OCI-LY7 (cell line): ENCODE measurements around the gene HOXA3. TPM values are rescaled to one million over a fixed set of nuclear protein-coding genes. Genes with fewer than 3 reads are reported as not detected.

ENCODE experiments used
- BruUV-seq: library from RNA; stranded (reverse); fragments of 400-500 nt; replicated peaks from 2 replicates; lab custom pipeline; 2021; lab: Mats Ljungman, UMichigan
- CTCF ChIA-PET: fragments of 300-600 bp; sonication (Branson Sonifier 250); formaldehyde crosslinking; loops from one replicate; lab custom pipeline; 2022; ENCODE audit warnings: antibody characterized with exemption; ENCODE audit not compliant: unreplicated experiment; lab: Charles Lee
- POLR2A ChIA-PET: fragments of 300-600 bp; sonication (Branson Sonifier 250); formaldehyde crosslinking; loops from one replicate; lab custom pipeline; 2022; ENCODE audit warnings: antibody characterized with exemption; lab: Charles Lee
- DNase-seq: peaks from one replicate; pipeline ENCODE4 v3.0.0-alpha.2; 2015; ENCODE audit warnings: low spot score
- H2AFZ ChIP-seq: fragments of 200-600 bp; sonication (generic), shearing (Covaris generic); 2 replicates; pipeline ENCODE4 v1.6.1; 2014; ENCODE audit warnings: mild to moderate bottlenecking, antibody characterized with exemption, low read length, moderate library complexity
- H3K27ac ChIP-seq: fragments of 200-600 bp; sonication (generic); 2 replicates; pipeline ENCODE4 v1.5.1; 2014; ENCODE audit warnings: mixed run types, low read depth, mild to moderate bottlenecking, moderate library complexity, low read length, inconsistent platforms; ENCODE audit not compliant: poor library complexity, severe bottlenecking
- H3K36me3 ChIP-seq: fragments of 200-600 bp; sonication (generic); 2 replicates; pipeline ENCODE4 v1.6.1; 2014; ENCODE audit warnings: mild to moderate bottlenecking, antibody characterized with exemption, low read length, moderate library complexity, mixed read lengths; ENCODE audit not compliant: insufficient read depth
- H3K4me1 ChIP-seq: fragments of 200-600 bp; sonication (generic); 2 replicates; pipeline ENCODE4 v1.5.1; 2014; ENCODE audit warnings: mild to moderate bottlenecking, low read length; ENCODE audit not compliant: insufficient read depth, poor library complexity, severe bottlenecking
- H3K4me2 ChIP-seq: fragments of 200-600 bp; sonication (generic); 2 replicates; pipeline ENCODE4 v1.6.1; 2014; ENCODE audit warnings: mild to moderate bottlenecking, low read length
- H3K4me3 ChIP-seq: fragments of 200-600 bp; sonication (generic); 2 replicates; pipeline ENCODE4 v1.5.1; 2014; ENCODE audit warnings: mild to moderate bottlenecking, low read depth, low read length; ENCODE audit not compliant: poor library complexity, severe bottlenecking
- H3K79me2 ChIP-seq: fragments of 200-600 bp; sonication (generic); 2 replicates; pipeline ENCODE4 v1.6.1; 2016; ENCODE audit warnings: low read depth, mild to moderate bottlenecking, low read length, moderate library complexity, mixed read lengths; ENCODE audit not compliant: insufficient read depth
- H3K9me2 ChIP-seq: fragments of 200-600 bp; sonication (generic); 2 replicates; pipeline ENCODE4 v1.6.1; 2016; ENCODE audit warnings: mild to moderate bottlenecking, low read length, mixed read lengths; ENCODE audit not compliant: insufficient read depth
- H3K9me3 ChIP-seq: fragments of 200-600 bp; sonication (generic); 2 replicates; pipeline ENCODE4 v1.6.1; 2014; ENCODE audit warnings: mild to moderate bottlenecking, mixed run types, low read length, mixed read lengths
- H4K20me1 ChIP-seq: fragments of 200-600 bp; sonication (generic); 2 replicates; pipeline ENCODE4 v1.6.1; 2014; ENCODE audit warnings: mild to moderate bottlenecking, antibody characterized with exemption, low read length, moderate library complexity, mixed read lengths; ENCODE audit not compliant: insufficient read depth
- CTCF ChIP-seq: fragments of 200-600 bp; sonication (generic); conservative IDR thresholded peaks from 2 replicates; pipeline ENCODE4 v1.5.1; 2014; ENCODE audit warnings: mild to moderate bottlenecking, antibody characterized with exemption, low read length, moderate library complexity, mixed read lengths
- EZH2phosphoT487 ChIP-seq: fragments of 200-600 bp; sonication (generic); IDR thresholded peaks from 2 replicates; pipeline ENCODE4 v1.6.1; 2018; ENCODE audit warnings: low read depth, borderline replicate concordance, mild to moderate bottlenecking, mixed run types, antibody characterized with exemption, low read length, moderate library complexity, mixed read lengths
- intact Hi-C: fragments of 100-400 bp; cut with micrococcal nuclease; formaldehyde crosslinking; loops from one replicate; pipeline ENCODE4 v1.10.0; 2022; ENCODE audit not compliant: unreplicated experiment
- total RNA-seq, 2 experiments: library from RNA; depleted of rRNA in 1 of 2; stranded (reverse); fragments of >200 nt in 1 of 2; shearing (Covaris generic) in 1 of 2; gene quantifications; 2 replicates each; pipeline ENCODE4 v1.2.3, GENCODE V29; 2014 to 2022

HOXA3 gene
- total RNA-seq, 2 experiments from 2014 or later: 0.41 to 2.7 TPM

- Histone ChIP-seq H3K9me2 (no peaks in the 10 kb centered on the region), H2AFZ (peak overlapping the region; percentile 95), H3K27ac (no peak overlapping the region), H3K4me1 (peaks cover 54% of the 10 kb centered on the region), H3K9me3 (no peaks in the 10 kb centered on the region), H4K20me1 (no peaks in the 10 kb centered on the region), H3K4me2 (peak overlapping the region; percentile 94), H3K36me3 (no peaks in the 10 kb centered on the region), H3K4me3 (peak overlapping the region; percentile 75), H3K79me2 (peaks cover 8% of the 10 kb centered on the region; the same call in 1 of the 2 replicates)
- POLR2A ChIA-PET: interaction anchor here (0.8 to 1.5 kb wide), 4 partner anchors 8 to 288 kb away, joined by 3 to 4 read pairs (median 4); no protein-coding TSS in a partner anchor
- TF ChIP-seq EZH2phosphoT487: no peak
- TF ChIP-seq CTCF: no peak
- CTCF ChIA-PET: no interaction called here
- TSS peak; percentile 90 for BruUV-seq
- intact Hi-C loops: loop anchor here (2.0 to 10.0 kb wide), 3 partner anchors 55 to 1257 kb away; no protein-coding TSS in a partner anchor
- no peak for DNase-seq
These were observed 947 bp downstream of the HOXA3 start for GRCh38 chr7:27151341-27151930.

GRCh38 chr7:27150568-27151340 is 1.6 kb downstream of the HOXA3 start:
- intact Hi-C loops: loop anchor here (2.0 to 10.0 kb wide), 3 partner anchors 54 to 1256 kb away; no protein-coding TSS in a partner anchor
- Histone ChIP-seq H3K9me3 (no peaks in the 10 kb centered on the region), H3K79me2 (peaks cover 8% of the 10 kb centered on the region; the same call in 1 of the 2 replicates), H3K4me1 (peaks cover 48% of the 10 kb centered on the region), H3K27ac (no peak overlapping the region), H3K36me3 (no peaks in the 10 kb centered on the region), H3K4me3 (peak overlapping the region; percentile 75), H3K4me2 (peak overlapping the region; percentile 94), H2AFZ (peak overlapping the region; percentile 95), H3K9me2 (no peaks in the 10 kb centered on the region), H4K20me1 (no peaks in the 10 kb centered on the region)
- no TSS peak for BruUV-seq
- ChIA-PET POLR2A (interaction anchor here (0.7 to 2.2 kb wide), 8 partner anchors 9 to 463 kb away, joined by 3 to 5 read pairs (median 4); partner anchors contain the start of genes HOXA1 and HOXA4), CTCF (interaction anchor here (1.4 kb wide), 1 partner anchor 20 kb away, joined by 5 read pairs; the partner anchor contains the start of gene HOXA4)
- TF ChIP-seq CTCF (peak; percentile 84), EZH2phosphoT487 (no peak)
- DNase-seq: peak; percentile 86
